Measurements from ENCODE around the gene HLA-DRB1.

GRCh38 chr6:32551410-32551809 lies 38.2 kb downstream of the HLA-DRB1 start:
- no peak for TF ChIP-seq POLR2A (IDR thresholded peaks at IDR 0.05; ENCODE audit: low read length)
- TF ChIP-seq, protein P1, sequence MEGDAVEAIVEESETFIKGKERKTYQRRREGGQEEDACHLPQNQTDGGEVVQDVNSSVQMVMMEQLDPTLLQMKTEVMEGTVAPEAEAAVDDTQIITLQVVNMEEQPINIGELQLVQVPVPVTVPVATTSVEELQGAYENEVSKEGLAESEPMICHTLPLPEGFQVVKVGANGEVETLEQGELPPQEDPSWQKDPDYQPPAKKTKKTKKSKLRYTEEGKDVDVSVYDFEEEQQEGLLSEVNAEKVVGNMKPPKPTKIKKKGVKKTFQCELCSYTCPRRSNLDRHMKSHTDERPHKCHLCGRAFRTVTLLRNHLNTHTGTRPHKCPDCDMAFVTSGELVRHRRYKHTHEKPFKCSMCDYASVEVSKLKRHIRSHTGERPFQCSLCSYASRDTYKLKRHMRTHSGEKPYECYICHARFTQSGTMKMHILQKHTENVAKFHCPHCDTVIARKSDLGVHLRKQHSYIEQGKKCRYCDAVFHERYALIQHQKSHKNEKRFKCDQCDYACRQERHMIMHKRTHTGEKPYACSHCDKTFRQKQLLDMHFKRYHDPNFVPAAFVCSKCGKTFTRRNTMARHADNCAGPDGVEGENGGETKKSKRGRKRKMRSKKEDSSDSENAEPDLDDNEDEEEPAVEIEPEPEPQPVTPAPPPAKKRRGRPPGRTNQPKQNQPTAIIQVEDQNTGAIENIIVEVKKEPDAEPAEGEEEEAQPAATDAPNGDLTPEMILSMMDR (IDR thresholded peaks at IDR 0.05) = no peak
- no peak for TF ChIP-seq CEBPB (IDR thresholded peaks at IDR 0.05)
- TF ChIP-seq CBX2 (IDR thresholded peaks at IDR 0.05; ENCODE audit: borderline replicate concordance, low read depth) = no peak
- no peak for TF ChIP-seq RAD21 (conservative IDR thresholded peaks at IDR 0.05 in 1 of 2, IDR thresholded peaks at IDR 0.05 in 1 of 2)
- no peak for TF ChIP-seq RARB (CRISPR knock-in tag; IDR thresholded peaks at IDR 0.05)

Measured in A549 (cell line).